Measurements from ENCODE around the gene RAD21L1. TPM values are rescaled to one million over a fixed set of nuclear protein-coding genes. Genes with fewer than 3 reads are reported as not detected.

The RAD21L1 gene
- total RNA-seq, 1 donor from 2014 or later: not detected

- no peak for ATAC-seq
These were observed 48.9 kb downstream of the RAD21L1 start for GRCh38 chr20:1274485-1275311.

DNA sequence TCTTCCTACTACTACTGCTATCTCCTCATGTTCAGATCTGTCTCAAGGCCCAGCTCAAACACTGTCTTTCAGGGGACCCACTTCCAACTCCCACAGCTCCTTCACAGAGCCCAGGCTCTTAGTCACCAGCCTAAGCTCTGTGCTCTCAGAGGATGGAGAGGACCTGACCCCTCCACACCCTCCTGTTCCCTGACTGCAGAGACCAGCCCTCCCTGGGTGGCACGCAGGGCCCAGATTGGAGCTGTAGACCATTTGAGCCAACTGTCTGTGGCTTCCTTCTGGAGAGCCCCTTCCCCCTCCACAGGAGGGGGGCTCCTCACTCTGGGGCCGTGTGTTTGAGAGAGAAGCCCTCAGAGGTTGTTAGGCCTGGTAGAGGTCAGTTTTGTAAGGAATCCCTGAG lies 50.1 kb downstream of the RAD21L1 start:
- ATAC-seq: no peak

GRCh38 chr20:1277529-1278322 lies 51.9 kb downstream of the RAD21L1 start:
- ATAC-seq: no peak

GRCh38 chr20:1278993-1279392 lies 53.1 kb downstream of the RAD21L1 start:
- no peak for ATAC-seq

GRCh38 chr20:1280195-1281102 lies 54.6 kb downstream of the RAD21L1 start:
- no peak for ATAC-seq

- ATAC-seq: no peak
These were observed 55.6 kb downstream of the RAD21L1 start for GRCh38 chr20:1281279-1282057.

DNA sequence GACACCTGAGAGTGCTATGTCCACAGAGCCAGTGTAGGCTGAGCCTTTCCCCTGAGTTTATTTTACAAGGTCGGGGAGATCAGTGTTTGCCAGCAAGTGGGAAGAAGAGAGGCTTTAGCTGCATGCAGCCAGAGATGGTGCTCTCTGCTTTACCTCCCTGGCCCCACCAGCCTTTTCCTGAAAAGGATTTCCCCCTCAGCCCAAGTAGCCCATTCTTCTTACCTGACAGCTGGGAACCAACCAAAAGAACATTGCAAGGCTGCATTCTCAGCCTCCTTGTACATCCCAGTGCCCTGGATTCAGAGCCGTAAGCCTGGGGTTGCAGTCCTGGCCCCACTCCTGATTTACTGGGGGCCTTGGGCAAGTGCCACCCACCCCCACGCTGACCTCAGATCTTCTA lies 57.1 kb downstream of the RAD21L1 start:
- no peak for ATAC-seq

GRCh38 chr20:1283522-1284510 lies 58.0 kb downstream of the RAD21L1 start:
- no peak for ATAC-seq

DNA sequence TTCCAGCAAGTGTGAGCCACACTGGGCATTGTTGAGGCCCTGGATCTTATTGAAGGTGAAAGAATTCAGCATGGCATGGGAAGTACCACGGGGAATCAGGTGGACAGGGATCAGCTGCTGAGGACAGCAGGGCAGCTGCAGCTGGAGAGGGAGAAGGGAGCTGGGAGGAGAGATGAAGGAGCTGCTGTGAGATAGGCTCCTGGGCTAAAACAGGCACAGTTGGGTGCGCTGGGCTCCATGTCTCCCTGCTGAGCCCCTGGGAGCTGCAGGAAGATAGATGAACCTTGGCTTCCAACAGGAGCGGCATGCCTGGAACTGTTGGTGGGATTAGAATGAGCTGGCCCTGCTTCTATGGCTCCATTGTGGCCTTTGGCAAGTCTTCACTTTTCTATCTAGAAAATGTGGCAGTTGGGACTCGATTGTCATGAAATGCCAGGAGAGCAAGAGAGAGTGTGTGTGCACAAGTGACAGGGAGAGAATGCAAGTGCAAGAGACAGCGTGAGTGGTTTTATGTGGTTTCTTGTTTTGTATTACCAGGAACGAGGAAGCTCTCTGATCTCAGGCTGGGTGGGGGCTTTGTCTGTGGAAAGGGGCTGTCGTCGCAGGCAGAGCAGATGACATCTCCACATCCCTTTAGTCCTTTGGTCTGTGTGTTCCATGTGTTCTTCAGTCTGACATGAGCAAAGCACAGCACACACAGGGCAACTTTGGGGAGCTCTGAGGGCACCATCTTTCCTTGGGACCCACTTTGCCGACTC lies 60.6 kb downstream of the RAD21L1 start:
- no peak for ATAC-seq

GRCh38 chr20:1287306-1287705 lies 61.5 kb downstream of the RAD21L1 start:
- ATAC-seq: no peak

GRCh38 chr20:1287787-1288569 lies 62.1 kb downstream of the RAD21L1 start:
- ATAC-seq: no peak

DNA sequence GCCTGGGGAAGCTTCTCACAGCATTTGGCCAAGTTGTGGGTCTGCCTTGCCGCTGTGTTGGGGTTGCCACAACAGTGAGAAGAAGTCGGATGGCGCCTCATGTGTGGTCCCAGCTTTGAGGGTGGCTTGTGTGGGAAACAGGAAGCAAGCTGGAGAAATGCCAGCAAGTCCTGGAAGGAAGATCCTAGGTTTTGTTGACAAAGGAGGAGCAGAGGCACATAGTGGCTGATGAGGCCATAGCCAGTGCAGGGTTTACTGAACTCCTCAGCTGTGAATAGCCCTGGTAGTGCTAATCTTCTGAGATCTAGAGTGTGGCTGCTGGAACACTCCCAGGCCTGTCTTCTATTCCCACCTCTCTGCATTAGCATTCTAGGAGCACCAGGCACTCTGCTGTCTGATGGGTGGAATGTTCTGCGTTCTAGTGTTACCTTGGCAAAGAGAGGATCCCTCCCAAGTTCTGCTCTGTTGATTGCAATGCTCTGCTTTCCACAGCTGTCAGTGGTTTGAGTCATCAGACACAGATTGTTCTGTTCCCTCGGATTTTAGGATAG lies 65.4 kb downstream of the RAD21L1 start:
- no peak for ATAC-seq

DNA sequence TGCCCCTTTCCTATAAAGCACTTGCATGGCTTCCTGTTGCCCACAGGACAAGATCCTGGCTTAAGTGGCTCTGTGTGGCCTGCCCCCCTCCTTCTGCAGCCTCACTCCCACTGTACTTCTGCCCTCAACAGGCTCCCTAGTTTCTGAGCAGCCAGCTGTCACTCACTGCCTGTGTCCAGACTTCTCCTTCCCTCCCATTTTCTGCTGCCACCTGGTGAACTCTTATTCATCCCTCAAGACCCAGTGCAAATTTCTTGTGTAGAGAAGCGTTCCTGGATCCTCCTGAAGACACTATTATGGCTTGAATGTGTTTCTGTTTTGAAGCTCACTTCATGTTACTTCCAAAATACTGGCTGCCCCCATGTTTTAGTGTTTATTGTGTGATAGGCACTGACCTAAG lies 66.8 kb downstream of the RAD21L1 start:
- no peak for ATAC-seq

GRCh38 chr20:1293641-1294379 lies 68.0 kb downstream of the RAD21L1 start:
- no peak for ATAC-seq

GRCh38 chr20:1294497-1294896 lies 68.7 kb downstream of the RAD21L1 start:
- ATAC-seq: no peak

DNA sequence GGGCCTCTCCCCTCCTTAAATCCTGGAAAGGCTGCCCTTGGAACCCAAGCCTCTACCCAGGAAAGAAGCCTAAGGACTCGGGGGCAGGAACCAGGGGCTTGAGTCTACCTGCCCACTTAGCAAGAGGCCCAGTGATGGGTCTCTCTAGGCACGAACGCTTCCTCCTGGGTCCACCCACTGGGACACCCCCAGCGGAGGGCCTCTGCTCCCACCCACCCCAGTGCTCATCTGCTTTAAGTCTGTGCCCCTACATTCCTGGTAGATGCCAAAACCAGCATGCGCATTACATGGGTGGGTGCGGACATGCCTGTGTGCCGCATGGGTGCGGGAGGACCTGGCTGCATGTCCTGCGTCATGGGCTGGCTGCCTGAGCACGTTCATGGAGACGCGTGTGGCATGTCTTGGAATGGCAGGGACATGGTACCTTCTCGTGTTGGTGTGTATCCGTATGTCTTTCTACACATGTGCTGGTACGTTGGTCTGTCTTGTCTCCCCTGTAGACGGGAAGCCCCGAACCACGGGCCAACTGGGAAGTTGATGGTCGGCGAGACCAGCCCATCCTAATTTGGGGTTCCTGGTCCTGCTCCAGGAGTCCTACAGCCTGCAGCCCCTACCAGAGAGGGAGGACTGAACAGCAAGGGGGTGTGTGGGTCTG lies 69.6 kb downstream of the RAD21L1 start:
- no peak for ATAC-seq

GRCh38 chr20:1296117-1296610 lies 70.3 kb downstream of the RAD21L1 start:
- no peak for ATAC-seq

Data from esophagus mucosa (tissue), 1 donor.